HepG2 (cell line): ENCODE data around the gene IVD.

Source experiments
- CTCF ChIP-seq: sonication (generic); formaldehyde crosslinking; IDR thresholded peaks from 2 replicates; pipeline ENCODE4 v1.5.0; 2020; ENCODE audit warnings: mild to moderate bottlenecking, missing genetic modification reagents, moderate library complexity
- KAT7 ChIP-seq: IDR thresholded peaks from 2 replicates; pipeline ENCODE4 v1.6.1; 2018; ENCODE audit warnings: borderline replicate concordance, missing compliant biosample characterization
- MEF2D ChIP-seq: sonication (generic); formaldehyde crosslinking; IDR thresholded peaks from 2 replicates; pipeline ENCODE4 v1.5.1; 2020; ENCODE audit warnings: mild to moderate bottlenecking, missing genetic modification reagents
- PRDM4 ChIP-seq: sonication (generic); formaldehyde crosslinking; IDR thresholded peaks from 2 replicates; pipeline ENCODE4 v1.9.0; 2021; ENCODE audit warnings: missing genetic modification reagents, borderline replicate concordance
- RFX3 ChIP-seq: IDR thresholded peaks from 2 replicates; pipeline ENCODE4 v1.6.1; 2016; ENCODE audit warnings: missing biosample characterization, missing genetic modification reagents
- RNF2 ChIP-seq: fragments of 450-650 bp; conservative IDR thresholded peaks from 2 replicates; pipeline ENCODE4 v1.6.1; 2016; ENCODE audit warnings: low read depth
- SMARCE1 ChIP-seq: fragments of 450-650 bp; IDR thresholded peaks from 2 replicates; pipeline ENCODE4 v1.6.1; 2017; ENCODE audit warnings: borderline replicate concordance
- TAF1 ChIP-seq: sonication (generic); formaldehyde crosslinking; IDR thresholded peaks from 2 replicates; pipeline ENCODE4 v1.4.0; 2020; ENCODE audit warnings: missing genetic modification reagents
- ZNF512 ChIP-seq: sonication (generic); formaldehyde crosslinking; IDR thresholded peaks from 2 replicates; pipeline ENCODE4 v1.4.0; 2020; ENCODE audit warnings: mild to moderate bottlenecking, missing genetic modification reagents
- ZNF766 ChIP-seq: sonication (generic); formaldehyde crosslinking; IDR thresholded peaks from 2 replicates; pipeline ENCODE4 v1.5.0; 2020; ENCODE audit warnings: missing genetic modification reagents, borderline replicate concordance

- TF ChIP-seq CTCF (CRISPR knock-in tag) (no peak), PRDM4 (CRISPR knock-in tag) (no peak), ZNF766 (CRISPR knock-in tag) (no peak), KAT7 (CRISPR knock-in tag) (no peak), RNF2 (no peak), TAF1 (CRISPR knock-in tag) (no peak), MEF2D (CRISPR knock-in tag) (no peak), ZNF512 (CRISPR knock-in tag) (no peak), SMARCE1 (no peak), RFX3 (CRISPR knock-in tag) (no peak)
Measured at GRCh38 chr15:40413036-40413435, 7.4 kb downstream of the IVD start.
